Measurements from ENCODE around the gene FAM171A1.

FAM171A1 gene

GRCh38 chr10:15175587-15175986, 195.5 kb downstream of the FAM171A1 start:
- H3K4me3 ChIP-seq (ENCODE audit: control insufficient read depth, low read depth, low read length), result no peak overlapping the region
- DNase-seq (ENCODE audit: low read depth), result no peak
- TF ChIP-seq CTCF (IDR thresholded peaks at IDR 0.05; ENCODE audit: control insufficient read depth, insufficient read depth, low read depth, low read length, missing control alignments), result no peak

- no peak for TF ChIP-seq CTCF (IDR thresholded peaks at IDR 0.05; ENCODE audit: control insufficient read depth, insufficient read depth, low read depth, low read length, missing control alignments)
- no peak overlapping the region for H3K4me3 ChIP-seq (ENCODE audit: control insufficient read depth, low read depth, low read length)
- no peak for DNase-seq (ENCODE audit: low read depth)
Observed at GRCh38 chr10:15172306-15172840, 198.7 kb downstream of the FAM171A1 start.

- no peak for DNase-seq (ENCODE audit: low read depth)
- no peak overlapping the region for H3K4me3 ChIP-seq (ENCODE audit: control insufficient read depth, low read depth, low read length)
- TF ChIP-seq CTCF (IDR thresholded peaks at IDR 0.05; ENCODE audit: control insufficient read depth, insufficient read depth, low read depth, low read length, missing control alignments), result no peak
Observed at GRCh38 chr10:15169555-15170401, 201.3 kb downstream of the FAM171A1 start.

- H3K4me3 ChIP-seq (ENCODE audit: control insufficient read depth, low read depth, low read length), result no peak overlapping the region; the same call in 1 of the 2 replicates
- TF ChIP-seq CTCF (IDR thresholded peaks at IDR 0.05; ENCODE audit: control insufficient read depth, insufficient read depth, low read depth, low read length, missing control alignments), result no peak
- peak; percentile 77 for DNase-seq (ENCODE audit: low read depth)
Observed at GRCh38 chr10:15168786-15169554, 202.1 kb downstream of the FAM171A1 start.

- DNase-seq (ENCODE audit: low read depth), result no peak
Observed at GRCh38 chr10:15168291-15168785, 202.8 kb downstream of the FAM171A1 start, which contains the start of gene NMT2. NMT2 (minus strand) TSS chr10:15168693; CDS start chr10:15168612, 81 bp downstream.

More at GRCh38 chr10:15168291-15168785, 202.8 kb downstream of the FAM171A1 start, which contains the start of gene NMT2:
- TF ChIP-seq CTCF (IDR thresholded peaks at IDR 0.05; ENCODE audit: control insufficient read depth, insufficient read depth, low read depth, low read length, missing control alignments), result peak; percentile 40
- H3K4me3 ChIP-seq (ENCODE audit: control insufficient read depth, low read depth, low read length), result peak within 1 kb of the TSS; percentile 80
